ENCODE results near the gene DSC1.
"Not testable (repeated sequence)": the region's sequence is repeated elsewhere in the genome, so short reads cannot be mapped to it uniquely, and the experiment has no call there.

The DSC1 gene

DNA sequence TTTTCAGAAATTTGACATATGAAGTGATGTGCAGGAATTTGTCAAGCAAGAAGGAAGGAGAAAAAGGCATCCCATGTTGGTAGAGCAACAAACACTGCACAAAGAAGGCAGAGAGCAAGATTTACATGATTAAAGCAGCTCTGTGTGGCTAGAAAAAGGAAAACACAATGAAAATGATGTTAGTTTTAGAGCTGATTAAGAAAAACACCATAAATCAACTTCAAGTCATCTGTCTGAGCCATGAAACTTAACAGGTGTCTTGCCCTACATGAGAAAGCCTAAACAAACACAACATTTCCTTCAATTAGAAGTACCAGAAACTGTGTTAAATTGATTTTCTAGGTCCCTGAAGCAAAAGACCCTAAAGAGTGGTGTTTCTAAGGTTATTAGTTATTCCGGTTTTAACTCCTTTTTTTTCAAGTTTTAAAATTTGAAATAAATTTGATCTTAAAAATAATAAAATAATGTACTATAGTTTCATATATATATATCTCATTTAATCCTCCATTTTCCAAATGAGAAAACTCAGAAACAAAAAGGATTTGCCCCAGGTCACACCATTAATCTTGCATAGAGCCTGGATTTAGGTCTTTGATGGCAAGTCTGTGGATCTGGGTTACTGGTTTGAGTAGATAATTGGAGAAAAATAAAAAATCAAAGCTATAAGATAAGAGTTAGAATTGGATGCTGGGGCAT lies 8.6 kb upstream of the DSC1 start:
- no peak for DNase-seq

DNA sequence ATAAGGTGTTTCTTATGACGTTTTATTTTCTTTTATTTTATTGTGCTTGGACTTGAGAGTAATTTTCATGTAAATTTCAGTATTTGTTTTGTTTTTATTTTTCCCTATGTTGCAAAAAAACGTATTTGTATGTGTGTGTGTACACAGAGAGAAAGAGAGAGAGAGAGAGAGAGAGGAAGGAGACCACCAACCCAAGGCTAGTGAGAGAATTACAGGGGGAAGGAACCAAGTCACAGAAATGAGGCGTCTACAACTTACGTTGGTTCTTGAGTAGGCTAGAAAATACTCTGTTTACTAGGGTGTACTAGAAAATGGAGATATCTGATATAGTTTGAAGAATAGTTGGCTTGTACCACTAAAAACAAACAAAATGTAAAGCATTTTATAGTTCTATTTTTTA lies 7.7 kb upstream of the DSC1 start:
- no peak for DNase-seq

DNA sequence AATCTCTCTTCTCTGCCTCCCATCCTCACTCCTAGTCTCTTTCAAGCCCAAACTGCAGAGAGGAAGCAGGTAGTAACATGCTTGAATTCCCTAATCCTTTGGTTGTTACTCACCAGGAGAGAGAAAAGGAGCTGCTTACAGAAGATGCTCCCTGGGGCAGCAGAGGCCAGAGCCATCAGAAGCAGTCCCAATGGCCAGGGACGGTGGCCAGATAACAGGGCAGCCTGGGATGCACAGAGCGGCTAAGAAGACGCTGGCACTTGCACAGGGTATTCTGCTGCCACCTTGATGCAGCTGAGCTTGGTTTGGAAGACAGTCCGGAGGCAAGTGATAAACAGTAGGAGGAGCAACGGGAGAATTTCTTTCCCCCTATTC lies 250 bp downstream of the DSC1 start:
- no peak for DNase-seq

DNA sequence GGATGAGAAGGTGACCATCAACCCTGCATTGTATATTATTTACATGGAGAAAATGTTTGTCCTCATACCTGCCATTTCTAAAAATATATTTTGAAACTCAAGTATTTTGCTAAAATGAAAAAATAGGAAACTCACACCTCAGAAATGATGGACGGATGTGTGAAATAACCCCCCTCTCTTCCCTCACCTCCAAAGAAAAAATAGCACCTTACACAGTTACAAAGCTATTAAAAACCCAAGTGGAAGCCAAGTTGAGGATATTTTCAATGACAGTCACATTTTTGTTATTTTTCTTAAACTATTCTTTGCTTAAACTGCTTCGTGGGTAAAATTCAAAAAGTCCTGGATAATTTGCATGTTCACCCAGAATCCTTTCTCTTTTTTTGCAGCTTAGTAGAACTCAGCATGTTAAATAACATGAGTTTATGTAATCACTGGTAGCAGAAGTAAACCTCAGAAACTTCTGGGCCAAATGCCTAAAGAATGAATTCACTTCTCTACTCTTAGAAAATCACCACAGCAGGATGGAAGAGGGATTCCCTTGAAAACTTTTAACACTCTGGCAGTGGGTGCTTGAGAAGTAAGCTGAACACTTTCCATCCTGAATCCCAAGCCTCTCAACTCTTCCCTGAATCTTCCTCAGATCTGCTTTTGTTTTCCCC lies 768 bp downstream of the DSC1 start:
- no peak for DNase-seq

DNA sequence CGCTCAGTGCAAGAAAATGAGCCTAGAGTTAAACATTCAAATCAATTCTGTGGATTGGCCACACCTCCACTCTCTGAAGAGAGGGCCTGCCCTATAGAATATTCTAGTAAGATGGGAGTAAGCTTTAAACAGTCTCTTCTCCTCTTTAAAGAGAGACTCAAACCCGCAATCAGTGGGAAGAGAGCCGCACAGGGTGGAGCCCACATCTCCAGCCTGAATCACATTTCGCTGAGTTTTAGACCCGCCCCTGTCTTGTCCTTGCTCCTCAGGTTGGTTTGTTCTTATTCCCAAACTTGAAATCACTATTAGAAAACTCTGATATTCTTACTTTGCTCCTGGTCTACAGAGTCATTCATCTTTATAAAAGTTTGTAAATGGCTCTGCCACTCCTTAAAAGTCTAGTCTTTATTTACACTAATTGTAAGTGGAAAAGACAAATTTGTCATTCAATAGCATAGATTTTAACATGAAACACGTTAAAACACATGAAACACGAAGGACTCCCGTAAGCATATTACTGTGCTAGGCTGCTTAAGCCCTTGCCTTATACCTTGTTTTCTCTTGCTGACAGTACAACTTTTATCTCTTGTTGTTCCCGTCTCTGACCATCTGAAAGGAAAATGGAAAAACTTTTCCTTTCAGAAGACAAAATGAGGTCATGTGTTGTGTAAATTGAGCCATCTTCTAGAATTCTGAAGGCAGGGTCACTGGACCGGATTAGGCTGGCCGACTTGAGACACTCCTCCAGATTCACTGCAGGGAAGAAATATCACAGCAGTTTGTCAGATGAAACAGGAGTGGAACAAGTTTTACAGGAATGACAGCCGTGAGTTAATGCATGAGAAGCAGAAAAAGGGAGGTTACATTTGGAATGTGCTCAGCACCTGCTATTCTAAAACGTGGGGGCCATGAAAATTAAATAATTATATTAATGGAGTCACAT lies 5.6 kb downstream of the DSC1 start:
- no peak for DNase-seq

DNA sequence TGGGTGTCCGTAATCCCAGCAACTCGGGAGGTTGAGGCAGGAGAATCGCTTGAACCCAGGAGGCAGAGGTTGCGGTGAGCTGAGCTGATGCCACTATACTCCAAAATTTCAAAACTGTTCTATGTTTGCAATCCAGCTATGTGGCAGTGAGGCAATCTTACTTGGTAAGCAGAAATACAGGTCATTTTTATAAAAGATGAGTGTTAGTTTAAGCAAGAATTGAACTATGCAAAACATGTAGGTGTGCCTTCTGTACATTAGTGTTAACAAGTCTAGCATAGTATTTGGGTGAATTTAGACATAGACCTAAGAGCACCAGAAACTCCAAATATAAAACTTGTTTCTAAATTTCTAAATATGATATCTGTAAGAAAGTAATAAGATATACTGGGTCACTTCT lies 7.2 kb downstream of the DSC1 start:
- DNase-seq: no peak

DNA sequence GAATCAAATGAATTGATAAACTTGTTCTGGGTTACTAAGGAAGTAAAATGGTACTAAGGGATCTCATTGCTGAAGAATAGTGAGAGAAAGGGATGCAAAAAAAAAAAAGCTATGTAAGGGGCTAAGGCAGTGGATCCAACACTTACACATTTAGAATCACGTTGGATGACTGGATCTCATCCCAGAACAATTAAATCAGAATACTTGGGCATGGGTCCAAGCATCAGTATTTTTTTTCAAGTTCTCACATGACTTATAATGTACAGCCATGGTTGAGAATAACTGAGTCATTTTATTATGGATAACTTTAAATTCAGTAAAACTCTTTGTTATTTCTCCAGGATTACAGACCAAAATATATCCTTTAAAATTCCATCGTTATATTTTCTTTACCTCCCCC lies 8.5 kb downstream of the DSC1 start:
- no peak for DNase-seq

DNA sequence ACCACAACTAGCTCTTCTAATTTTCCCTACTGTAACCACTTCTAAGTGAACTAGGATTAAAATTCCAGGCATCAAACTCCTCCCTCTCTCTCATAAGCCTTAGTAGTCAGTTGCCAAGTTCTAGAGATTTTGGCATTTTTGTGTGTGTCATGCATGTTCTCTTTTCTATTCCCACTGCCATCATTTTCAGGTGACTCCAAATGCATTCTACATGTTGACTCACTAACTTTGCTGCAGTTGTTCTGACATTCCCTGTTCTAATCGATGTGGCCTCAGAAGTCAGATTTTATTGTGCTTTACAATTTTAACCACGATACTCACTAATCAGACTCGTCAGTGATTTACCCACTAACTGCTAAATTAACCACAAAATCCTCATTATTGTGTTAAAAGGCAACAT lies 13.3 kb downstream of the DSC1 start:
- DNase-seq: no peak

DNA sequence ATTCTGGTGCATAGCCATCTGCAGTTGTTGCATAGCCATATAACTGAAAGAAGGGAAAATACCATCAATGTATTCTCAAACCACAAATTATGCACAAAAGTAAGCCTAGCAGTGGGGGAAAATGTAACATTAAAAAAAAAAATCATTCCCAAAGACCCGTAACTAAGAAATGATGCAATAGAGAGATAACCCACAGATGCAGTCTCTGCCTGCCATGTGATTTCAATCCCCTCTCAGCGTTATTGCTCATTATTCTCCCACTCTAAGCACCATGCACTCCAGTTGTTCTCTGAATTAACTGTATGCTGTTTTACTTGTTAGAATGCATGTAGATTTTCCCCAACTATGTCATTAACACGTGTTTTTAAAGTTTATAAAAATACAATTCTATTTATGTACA lies 14.1 kb downstream of the DSC1 start:
- DNase-seq: no peak

DNA sequence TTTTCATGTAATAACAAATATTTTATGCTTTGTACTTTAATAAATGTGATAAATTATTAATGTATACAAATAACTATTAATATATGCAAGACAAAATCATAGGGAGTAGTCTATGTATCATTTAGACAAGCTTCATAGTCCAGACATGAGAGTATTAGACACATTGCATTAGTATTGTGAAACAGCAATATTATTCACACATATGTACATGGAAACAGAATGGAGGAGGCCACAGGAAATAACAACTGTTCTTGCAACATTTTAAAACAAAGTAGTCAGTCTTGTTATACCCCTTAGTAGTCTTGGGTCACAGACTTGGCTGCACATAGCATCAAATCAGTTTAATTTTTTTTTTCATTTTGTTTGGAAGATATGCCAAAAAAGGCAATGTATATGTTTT lies 15.8 kb downstream of the DSC1 start:
- no peak for DNase-seq

DNA sequence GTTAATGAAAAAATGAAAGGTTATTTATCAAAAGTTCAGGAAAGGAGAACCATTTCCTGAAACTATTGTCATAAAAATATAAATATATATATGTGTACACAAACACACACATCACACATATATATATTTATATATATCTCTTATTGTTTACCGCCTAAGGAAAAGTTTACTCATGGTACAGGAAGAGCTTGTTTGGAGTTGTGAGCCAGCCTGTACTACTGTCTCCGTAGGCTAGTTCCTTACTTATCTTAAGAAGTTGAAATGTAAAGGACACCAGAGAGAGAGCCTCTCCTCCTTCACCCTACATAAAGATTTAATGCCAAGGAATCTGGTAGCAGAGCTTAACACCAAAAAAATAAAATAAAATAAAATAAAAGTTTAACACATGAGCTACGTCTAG lies 19.6 kb downstream of the DSC1 start:
- no peak for DNase-seq

DNA sequence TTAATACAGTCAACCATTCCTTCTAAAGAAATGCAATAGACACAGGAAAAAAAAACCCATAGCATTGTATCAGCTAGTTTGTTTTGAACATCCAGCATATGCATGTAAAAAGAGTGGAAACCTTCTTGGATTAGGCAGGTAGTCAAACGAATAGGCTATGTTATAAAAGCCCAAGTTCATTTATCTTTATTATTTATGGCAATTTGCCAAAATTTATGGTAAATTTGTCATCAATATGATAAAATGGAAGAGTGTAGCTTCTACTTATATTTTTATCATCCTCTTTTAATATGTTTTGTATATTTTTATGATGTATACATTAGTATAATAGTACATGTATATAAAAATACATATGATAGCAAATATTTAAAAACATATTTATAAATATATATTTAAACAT lies 23.9 kb downstream of the DSC1 start:
- DNase-seq: no peak

DNA sequence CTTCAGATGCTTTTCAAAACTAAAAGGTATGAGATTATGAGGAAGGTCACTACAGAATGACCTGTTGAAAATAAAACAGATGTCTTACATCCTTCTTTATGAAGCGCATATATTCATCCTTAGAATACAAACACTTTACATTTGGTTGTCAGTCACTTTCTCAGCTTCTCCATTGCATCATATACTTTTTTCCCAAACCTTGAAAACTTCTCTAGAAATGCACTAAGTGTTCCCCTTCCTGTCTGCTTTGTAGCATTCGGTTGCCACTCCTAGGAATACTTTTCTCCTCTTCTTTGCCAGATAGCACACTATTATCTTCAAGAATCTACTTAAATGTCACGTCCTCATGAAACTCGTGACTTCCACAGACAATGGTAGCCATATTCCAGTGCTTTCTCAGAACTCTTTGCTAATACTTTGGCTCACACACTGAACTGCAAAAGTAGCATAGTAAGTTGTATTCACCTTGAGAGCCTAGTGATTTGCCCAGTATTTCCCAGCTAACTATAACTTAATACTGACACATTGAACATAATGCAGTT lies 27.6 kb downstream of the DSC1 start:
- DNase-seq: no peak

DNA sequence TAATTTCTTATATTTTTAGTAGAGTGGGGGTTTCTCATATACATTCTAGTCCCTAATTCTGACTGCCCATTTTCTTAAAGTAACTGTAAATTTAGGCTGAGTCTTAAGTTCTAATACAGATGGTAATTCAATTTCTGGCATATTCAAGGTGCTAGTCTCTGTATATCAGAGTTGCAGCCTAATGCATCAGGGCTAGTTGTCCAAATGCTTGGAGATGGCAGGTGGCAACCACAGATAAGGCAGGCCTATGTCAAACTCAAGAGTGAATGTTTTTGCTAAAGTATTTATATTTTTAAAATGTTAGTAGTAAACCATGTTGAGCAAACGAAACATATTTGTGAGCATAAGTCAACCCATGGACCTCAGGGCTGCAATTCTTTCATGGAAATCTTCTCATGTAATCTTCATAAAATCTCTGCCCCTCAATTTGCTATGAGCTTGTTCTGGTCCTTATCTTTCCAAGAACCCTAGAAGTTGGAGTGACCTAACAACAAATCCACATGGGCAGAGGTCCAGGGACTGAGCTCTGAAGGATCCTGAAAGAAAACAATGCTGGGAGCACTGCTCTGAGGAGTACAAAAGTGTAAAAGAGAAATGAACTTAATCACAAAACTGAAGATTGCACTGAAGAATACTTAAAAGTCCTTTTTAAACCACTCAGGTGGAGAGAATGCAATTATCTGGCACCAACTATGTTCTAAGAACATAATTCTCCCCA lies 33.1 kb downstream of the DSC1 start:
- no peak for DNase-seq

DNA sequence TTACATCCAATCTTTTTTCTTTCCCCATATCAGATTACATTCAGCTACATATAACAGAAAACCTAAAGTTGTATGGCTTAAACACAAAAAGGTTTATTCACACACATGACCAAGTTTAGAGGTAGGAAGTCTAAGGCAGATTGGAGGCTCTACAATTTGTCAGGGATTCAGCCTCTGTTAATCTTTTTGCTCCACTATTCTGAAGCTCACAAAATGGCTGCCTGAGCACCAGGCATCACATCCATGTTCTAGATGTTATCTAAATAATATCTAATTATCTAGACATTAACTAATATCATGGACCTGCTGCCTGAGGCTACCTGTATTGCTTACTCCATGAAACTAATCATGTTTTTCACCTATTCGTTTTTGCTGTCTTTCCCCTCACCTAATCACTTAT lies 36.8 kb downstream of the DSC1 start:
- no peak for DNase-seq

DNA sequence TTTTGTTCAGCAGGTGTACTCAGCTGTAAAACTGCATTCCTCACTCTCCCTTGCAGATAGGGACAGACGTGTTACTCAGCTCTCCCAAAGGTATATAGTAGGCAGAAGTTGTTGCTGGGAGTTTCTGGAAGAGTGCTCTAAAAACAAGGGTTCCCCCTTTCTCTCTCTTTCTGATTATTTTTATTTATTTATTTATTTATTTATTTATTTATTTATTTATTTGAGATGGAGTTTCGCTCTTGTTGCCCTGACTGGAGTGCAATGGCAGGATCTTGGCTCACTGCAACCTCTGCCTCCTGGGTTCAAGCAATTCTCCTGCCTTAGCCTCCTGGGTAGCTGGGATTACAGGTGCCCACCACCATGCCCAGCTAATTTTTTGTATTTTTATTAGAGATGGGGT lies 39.5 kb downstream of the DSC1 start:
- not testable (repeated sequence) for DNase-seq

DNA sequence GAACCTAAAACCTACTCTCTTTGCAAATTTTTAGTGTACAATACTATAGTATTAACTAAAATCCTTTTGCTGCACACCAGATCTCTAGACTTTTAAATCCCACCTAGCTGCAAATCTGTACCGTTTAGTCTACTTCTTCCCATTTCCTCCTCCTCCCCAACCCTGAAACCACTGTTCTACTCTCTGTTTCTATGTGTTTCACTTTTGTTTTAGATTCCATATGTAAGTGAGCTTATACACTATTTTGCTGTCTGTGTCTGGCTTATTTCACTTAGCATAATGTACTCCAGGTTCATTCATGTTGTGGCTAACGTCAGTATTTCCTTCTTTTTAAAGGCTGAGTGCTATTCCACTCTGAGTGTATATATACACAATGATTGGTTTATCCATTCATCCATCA lies 42.1 kb downstream of the DSC1 start:
- no peak for DNase-seq

DNA sequence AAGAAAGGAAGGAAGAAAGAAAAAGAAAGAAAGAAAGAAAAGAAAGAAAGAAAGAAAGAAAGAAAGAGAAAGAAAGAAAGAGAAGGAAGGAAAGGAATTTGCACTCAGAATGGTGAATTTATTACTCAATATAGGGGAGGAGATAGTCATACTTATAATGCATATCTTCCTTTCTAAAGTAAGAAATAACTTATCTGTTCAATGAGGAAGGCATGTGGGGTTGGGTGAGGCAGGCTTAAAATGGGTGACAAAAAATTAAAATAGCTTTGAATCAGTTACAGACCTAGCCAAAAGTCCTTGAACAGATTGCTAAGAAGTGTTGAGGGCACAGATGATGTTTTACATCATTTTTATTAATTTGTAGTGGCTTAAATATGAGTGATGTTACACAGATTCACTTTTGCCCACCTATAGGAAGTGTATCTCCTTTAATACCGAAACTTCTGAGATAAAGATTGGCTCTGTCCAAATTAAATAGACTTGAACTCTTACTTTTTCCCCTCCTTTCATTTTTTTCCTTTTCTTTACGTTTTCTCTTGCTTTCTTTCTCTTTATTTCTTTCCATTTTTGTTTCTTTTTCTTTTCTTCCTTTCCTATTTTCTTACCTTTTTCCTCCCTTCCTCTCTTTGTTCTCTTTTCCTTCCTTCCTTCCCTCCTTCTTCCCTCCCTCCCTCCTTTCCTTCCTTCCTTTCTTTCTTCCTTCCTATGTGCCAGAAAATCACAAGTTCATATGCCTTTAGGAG lies 45.6 kb downstream of the DSC1 start:
- no peak for DNase-seq

DNA sequence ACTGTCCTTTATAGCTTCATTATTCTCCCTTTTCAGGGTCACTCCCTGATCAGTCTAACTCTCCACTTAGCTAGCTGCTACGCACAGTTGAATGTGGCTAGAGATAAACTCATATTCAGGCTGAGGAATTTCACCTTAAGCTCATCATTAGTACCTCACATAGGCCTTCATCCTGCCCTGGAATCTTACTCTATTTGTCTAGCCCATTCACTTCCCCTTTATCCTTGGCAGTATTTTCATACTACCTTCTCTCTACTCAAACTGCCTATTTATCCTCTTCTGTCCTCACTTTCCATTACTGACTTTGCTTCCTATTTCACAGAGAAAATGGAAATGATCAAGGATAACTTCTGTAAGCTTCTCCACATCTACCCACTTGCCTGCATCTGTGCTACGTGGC lies 49.9 kb downstream of the DSC1 start:
- no peak for DNase-seq

DNA sequence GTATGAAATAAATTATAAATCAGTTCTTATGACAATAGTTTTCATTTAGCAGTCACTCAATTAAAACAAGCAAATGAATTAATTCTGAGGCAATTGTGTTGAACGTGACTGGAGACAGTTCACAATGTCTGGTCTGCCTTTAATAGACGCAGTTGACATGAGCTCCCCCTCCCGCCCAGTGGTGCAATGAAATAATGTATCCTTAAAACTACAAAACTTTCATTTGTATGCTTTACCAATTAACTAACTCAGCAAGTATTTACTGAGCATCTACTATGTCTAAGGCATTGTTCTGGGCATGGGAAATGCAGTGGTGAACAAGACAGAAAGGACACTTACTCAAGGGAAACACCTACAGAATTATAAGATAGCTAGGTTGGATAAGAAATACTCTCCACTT lies 56.9 kb downstream of the DSC1 start:
- no peak for DNase-seq

DNA sequence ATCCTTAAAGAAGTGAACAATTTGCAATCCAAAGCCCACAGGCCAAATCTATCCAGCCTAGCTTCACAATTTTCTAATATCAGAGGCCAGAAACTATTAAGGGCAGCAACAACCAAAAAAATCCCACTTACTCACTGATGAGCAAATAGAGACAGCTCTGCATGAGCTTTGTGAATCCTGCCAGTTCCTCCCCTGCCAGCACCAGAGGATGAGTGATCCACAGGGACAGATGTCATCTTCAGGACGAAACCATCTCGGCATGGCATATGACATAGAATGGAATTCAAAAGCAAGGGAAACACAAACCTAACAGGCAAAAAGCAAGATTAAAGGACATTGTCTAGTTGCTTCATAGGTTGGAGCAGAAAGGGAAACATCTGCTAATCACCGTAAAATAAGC lies 58.2 kb downstream of the DSC1 start:
- DNase-seq: no peak

DNA sequence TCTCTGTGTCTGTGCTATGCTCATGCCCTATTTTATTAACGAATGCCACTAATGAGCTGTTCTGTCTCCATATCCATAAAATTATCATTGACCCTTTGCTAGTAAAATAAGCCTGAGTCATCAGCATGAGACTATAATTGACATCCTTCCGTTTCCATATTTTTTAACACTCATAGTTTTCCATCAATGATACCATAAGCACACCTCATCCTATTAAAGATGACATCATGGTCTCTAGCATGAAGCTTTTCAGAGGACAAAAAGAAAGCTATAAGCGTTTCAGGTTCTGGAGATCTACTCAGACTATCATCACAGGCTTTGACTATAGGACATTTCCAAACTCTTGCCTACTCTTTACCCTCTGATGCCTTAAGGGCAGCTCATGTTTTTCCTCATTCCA lies 59.2 kb downstream of the DSC1 start:
- DNase-seq: no peak
